Measurements from ENCODE around the gene HABP4.

HABP4 gene

DNA sequence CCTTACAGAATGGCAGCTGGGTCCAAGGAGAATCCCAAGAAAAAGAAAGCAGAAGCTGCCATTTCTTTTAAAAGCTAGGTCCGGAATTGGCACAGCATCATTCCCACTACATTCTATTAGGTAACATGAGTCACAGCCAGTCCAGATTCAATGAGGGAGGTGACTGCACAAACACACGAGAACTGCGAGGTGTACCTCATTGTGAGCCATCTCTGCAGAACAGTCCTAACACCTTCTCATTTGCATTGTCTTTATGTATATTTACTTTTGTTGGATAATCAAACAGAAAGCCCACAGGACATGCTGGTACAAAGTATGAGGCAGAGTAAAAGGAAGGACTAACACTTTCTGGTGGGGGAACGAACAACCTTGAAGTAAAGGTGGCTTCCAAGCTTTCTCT is 14.6 kb upstream of the HABP4 start:
- DNase-seq (ENCODE audit: low read depth), result no peak

DNA sequence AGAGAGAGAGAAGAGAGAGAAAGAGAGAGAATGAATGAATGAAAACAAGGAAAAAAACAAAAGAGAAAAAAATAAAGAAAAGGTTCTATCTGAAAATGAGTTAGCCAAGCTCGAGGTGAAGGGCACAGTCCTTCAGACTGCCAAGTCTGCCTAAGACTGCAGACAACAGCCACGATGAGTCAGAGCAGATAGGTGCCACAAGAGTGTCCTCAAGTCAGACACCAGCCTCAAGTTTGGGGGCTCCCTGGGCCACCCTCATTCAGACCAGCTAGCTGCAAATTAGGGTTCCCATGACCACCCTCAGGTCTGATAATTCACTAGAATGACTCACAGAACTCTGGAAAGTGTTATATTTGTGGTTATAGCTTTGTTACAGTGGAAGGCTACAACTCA is 13.9 kb upstream of the HABP4 start:
- no peak for DNase-seq (ENCODE audit: low read depth)

DNA sequence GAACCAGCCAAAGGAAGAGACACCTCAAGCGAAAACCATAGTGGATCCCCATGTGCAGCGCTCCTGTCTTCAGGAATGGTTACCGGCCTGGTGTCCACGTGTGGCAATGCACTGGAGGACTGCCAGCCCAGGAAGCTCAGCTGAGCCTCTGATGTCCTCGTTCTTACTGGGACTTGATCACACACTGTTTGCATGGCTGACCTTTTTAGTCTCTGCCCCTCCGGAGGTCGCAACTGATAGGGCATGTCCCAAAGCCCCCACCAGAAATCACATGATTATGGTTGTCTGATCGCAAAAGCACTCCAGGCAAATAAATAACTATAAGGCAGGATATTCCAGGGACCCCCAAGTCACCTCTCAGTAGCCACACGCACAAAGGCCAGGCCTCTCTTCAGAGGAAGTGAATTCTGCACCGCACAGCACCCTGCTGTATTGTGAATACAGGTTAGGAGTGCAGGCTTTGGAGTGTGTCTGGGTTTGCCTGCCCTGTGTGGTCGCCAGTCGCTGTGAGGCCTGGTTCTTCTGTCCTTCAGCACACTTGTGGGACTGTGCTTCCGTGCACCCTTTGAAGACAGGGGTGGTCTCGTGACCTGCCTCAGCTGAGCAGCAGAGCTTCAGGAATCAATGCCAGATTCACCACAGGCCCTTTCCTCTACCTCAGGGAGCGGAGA is 13.4 kb upstream of the HABP4 start:
- DNase-seq (ENCODE audit: low read depth), result no peak

DNA sequence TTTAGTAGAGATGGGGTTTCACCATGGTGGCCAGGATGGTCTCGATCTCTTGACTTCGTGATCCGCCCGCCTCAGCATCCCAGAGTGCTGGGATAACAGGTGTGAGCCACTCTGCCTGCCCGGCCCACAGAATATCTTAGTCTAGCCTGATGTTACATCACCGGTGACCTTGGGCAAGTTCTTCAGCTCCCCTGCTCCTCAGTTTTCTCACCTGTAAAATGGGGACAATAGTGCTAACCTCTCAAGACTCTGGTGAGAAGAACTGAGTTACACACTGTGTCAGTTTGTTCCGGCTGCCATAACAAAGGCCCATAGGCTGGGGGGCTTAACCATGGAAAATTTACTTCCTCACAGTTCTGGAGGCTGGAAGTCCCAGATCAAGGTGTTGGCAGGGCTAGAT is 12.5 kb upstream of the HABP4 start:
- no peak for DNase-seq (ENCODE audit: low read depth)

DNA sequence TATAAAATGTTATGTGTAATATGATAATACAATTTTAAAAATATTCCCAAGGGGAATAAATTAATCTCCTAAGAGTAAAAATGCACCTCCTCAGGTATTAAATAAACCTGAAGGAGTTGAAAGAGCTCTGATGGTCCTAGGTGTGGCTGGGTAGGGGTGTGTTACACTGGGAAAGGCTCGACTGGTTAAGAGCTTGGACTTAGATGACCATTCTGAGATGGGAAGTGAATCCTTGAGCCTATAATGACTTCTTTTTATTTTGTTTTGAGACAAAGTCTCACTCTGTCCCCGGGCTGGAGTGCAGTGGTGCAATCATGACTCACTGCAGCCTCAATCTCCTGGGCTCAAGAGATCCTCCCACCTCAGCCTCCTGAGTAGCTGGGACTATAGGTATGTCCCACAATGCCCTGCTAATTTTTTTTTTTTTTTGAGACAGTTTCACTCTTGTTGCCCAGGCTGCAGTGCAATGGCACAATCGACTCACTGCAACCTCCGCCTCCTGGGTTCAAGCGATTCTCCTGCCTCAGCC is 9.2 kb upstream of the HABP4 start:
- DNase-seq (ENCODE audit: low read depth), result no peak

DNA sequence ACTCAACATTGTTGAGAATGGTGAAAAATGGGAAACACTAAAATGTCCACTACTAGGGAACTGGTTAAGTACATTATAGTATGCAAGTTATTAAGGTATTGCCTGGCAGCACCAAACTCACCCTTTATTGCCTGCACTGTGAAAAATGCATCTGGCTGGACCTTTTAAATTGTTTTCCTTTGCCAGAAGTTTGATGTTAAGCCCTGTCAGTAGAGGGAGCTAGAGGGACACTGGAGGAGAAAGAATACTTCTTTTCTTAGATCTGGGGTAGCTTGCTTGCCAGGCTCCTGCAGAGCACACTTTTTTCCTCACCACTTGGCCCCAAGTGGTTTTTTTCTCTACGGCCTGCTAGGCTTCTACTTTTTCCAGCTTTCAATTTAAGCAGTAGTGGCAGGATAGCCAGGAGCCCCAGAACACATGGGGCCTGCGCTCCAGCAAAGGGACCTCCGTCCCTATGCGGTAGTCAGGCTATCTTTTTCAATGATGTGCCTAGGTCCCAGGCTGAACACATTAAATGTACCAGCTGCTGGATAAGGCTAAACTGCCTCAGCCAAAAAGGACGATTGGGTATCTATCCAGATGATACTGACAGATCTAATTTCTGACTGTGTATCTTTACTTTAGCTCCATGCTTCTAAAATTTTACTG is 8.0 kb upstream of the HABP4 start:
- no peak for DNase-seq (ENCODE audit: low read depth)

DNA sequence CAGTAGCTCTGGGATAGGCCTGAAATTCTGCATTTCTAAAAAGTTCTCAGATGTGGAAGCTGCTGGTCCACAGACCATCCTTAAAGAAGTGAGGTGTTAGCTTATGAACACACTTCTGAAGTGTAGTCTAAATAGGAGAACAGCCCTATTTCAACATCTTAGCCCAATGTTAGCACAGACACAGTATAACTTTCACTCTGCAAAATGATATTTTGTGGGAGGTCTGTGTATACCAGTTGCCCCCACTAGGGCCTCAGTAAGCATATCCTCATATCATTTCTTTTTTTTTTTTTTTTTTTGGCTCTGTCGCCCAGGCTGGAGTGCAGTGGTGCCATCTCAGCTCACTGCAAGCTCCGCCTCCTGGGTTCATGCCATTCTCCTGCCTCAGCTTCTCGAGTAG is 7.5 kb upstream of the HABP4 start:
- DNase-seq (ENCODE audit: low read depth), result no peak

DNA sequence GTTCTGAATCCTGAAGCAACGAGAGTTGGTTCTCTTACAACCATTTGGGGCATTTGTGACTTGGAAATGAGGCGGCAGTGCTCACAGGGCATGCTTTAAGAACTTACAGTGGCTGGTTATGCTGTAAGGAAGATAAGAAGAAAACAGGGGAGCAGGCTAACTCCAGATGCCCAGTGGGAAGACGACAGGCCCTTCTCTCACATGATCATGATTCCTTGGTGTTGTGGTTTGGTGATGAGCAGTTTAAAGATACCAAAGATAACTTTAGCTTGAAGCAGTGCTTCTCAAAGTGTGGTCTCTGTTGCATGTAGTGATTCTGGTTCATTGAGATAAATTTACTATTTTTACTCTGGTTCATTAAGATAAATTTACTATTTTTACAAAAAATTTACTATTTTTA is 2.6 kb upstream of the HABP4 start:
- DNase-seq (ENCODE audit: low read depth), result no peak

DNA sequence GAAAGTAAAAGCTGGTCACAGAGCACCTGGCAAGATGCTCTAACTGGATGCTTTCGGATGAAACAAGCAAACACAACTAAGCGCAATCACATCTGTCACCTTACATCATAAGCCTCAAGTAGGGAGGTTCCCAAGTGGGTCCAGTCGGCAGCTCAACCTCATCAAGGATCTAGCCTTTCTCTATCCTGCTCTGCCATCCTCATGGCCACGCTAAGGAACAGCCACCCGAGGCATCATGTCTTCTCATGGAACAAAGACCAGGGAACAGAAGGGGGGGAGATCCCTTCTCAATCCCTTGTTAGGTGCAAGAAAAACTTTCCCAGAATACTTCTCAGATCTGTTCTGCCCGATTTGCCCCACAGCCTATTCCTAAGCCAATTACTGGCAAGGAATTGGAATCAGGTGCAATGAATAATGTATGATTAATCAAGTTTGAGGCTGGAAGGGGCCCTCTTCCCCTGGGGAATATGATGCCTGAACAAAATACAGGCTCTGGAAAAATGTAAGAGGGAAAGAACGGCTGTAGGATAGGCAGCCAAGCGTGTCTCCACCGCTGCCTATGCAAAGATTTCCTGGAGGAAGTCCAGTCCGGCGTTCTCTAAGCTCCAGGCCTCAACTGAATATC is 1.3 kb upstream of the HABP4 start:
- DNase-seq (ENCODE audit: low read depth), result no peak

DNA sequence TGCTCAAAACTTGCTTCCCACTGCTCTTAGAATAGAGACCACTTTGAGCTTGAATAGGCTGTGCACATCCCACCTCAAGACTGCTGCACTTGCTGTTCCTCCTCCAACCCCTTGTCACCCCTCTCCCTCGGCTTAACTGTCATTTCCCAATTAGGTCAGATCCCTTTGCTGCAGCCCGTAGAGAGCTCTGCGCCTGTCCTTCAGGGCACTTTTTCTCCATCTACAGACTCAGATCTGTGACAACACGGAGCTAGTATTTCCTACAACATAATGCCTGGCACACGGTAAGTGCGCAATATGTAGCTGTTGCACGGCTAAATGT is 485 bp upstream of the HABP4 start:
- DNase-seq (ENCODE audit: low read depth), result no peak

DNA sequence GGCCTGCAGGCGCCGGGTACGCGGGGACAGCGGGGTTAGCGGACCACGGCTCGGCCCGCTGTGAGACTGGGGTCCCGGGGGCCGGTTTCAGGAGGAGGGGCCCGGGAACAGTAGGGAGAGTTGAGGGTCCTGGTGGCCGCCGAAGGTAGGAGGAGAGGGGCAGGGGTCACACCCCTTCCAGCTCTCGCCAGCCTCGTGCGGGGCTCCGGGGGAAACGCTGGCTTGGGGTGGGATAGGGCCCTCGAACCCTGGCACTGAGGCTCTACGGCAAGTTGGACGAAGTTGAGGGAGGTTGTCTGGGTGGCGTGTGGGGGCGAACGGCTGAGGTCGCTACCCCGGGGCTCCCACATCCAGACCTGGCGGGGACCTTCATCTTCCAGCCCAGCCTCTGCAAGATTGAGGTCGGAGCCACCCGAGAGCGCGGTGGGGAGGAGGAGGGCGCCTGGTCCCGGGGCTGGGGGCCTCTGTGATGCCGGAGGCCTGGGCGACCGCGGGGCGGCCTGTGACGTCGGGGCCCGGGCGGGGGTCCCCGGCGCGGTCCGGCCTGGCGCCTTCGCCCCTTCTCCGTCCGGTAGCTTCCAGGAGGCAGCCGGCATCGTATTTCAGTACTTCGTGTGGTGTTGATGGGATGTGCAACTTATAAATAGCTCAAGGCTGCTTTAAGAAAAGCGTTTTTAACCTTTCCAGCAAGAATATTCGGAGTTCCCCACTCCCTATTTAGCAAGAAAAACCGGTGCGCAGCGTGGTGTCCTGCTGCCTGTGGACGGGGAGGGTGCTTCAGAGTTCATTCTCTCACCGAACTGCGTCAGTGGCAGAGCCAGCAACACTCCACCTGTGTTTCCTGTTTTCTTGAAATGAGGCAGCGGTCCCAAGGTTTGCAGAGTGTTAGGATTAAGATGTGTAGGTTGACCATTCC is 902 bp downstream of the HABP4 start:
- DNase-seq (ENCODE audit: low read depth), result peak; percentile 19

DNA sequence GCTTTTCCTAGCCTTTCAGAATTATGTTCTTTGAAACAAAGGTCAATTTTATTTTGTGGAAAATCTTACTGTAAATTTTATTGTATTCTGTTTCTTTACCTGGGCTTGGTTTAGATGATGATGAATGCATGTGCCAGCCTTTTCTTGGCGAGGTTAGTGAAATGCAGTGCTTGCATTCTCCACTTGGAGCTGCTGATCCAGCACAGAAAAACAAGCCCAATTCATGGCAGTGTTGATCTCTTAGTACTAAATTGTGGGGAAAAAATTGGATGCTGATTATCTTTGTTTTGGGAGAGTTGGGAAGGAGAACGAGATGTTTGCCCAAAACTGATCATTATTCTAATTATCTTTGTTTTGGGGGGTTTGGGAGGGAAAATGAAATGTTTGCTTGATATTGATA is 3.7 kb downstream of the HABP4 start:
- no peak for DNase-seq (ENCODE audit: low read depth)

DNA sequence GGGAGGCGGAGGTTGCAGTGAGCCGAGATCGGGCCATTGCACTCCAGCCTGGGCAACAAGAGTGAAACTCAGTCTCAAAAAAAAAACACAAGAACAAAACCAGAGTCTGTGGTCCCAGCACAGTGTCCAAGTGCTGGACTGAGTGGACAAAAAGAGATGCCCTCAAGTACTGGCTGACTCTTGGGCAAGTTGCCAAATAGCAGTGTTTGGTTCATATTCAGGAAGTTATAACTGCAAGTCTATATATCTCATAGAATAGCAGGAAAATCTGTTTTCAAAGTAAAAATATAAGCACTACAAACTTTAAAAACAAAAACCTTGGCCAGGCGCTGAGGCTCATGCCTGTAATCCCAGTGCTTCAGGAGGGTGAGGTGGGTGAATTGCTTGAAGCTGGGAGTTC is 7.3 kb downstream of the HABP4 start:
- no peak for DNase-seq (ENCODE audit: low read depth)

DNA sequence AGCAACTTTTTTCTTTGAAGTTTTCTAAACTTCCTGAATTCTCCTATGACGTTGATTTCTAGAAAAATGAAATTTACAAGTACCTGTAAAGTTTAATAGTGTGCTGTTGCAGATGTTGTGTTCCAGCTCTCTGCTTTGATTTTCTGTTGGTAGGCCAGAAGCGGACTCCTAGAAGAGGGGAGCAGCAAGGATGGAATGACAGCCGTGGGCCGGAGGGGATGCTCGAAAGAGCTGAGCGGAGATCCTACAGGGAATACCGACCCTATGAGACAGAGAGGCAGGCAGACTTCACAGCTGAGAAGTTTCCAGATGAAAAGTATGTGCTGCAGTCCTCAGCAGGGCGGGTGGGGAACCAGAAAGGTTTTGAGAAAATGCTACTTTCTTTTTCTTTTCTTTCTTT is 8.3 kb downstream of the HABP4 start:
- no peak for DNase-seq (ENCODE audit: low read depth)

DNA sequence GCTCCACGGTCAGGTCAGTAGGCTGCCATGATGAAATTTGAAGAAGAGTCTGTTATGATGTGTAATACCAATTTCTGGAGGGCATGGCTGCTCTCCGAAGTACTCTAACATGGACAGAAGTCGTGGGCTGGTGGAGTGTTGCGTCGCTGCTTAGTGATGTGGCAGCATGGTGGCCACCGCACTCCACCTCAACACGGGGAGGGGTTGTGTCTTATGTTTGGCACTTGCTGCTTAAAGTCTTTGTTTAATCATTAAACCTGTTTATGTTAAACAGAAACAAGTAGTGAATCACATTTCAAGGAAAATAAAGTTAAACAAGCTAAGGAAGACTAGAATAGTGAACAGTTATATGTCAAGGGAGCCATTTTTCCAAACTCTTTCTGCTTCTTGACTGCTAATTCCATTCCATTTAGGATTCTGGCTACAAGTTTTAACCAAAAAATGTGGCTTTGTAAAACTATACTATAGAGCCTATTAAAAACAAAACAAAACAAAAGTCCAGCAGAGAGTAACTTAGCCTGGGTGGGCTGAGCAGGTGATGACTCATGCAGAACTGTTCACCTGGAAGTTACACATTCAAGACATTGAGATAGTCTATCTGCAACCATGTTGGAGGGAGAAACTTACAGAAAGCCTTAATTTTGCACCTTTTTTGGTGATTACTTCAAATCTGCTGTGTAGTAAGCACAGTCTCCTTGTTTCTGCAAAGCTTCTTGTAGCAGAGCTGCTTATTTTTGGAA is 9.5 kb downstream of the HABP4 start:
- no peak for DNase-seq (ENCODE audit: low read depth)

DNA sequence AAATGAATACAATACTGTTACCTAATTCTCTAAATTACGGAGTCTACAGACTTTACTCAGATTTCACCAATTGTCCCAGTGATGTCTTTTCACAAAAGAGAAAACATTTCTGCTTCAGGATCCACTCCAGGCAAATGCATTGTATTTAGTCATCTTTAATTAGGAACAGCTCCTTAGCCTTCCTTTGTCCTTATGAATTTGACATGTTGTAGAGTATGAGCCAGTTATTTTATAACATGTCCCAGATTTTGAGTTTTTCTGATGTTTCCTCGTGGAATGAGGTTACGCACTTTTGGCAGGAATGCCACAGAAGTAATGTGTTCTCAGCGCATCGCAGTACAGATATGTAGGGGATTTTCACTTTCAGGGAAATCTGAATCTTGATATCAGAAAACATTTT is 10.5 kb downstream of the HABP4 start:
- no peak for DNase-seq (ENCODE audit: low read depth)

DNA sequence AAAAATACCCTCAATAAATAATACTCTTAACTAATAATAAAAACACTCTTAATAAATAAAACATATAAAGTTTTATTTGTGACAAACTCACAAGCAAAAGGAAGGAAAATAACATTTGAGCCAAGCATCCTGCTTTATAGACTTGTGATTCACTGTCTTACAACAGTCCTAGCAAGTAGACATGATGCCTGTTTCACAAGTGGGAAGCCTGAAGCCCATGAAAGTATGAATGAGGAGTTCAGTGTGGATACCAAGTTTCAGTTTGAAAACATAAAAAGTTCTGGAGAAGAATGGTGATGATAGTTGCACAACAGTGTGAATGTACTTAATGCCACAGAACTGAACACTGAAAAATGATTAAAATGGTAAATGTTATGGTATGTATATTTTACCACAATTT is 10.9 kb downstream of the HABP4 start:
- no peak for DNase-seq (ENCODE audit: low read depth)

DNA sequence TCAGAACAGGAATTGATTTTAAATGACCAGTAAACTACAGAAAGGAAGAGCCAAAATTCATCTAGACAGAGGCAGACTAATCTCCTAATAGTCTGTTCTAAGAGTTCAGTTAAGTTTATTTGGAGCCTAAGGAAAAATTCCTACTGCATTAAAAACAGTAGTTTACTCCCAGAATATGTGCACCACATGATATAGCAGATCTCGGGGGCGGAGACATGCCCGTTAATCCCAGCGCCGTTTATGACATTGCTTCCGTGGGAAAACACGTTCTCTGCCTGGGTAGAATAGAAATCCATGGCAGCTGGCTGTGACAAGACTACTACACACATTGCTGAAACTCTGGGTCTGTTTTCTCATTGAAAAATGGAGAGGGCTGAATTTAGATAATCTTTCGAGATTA is 11.4 kb downstream of the HABP4 start:
- DNase-seq (ENCODE audit: low read depth), result no peak

DNA sequence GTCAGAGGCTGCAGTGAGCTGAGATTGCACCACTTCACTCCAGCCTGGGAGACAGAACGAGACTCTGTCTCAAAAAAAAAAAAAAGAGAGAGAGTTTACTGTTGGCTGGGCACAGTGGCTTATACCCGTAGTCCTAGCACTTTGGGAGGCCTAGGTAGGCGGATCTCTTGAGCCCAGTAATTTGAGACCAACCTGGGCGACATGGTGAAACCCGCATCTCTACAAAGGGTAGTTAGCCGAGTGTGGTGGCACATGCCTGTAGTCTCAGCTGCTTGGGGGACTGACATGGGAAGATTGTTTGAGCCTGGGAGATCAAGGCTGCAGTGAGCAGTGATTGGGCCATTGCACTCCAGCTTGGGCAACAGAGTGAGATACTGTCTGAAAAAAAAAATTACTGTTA is 12.6 kb downstream of the HABP4 start:
- no peak for DNase-seq (ENCODE audit: low read depth)

DNA sequence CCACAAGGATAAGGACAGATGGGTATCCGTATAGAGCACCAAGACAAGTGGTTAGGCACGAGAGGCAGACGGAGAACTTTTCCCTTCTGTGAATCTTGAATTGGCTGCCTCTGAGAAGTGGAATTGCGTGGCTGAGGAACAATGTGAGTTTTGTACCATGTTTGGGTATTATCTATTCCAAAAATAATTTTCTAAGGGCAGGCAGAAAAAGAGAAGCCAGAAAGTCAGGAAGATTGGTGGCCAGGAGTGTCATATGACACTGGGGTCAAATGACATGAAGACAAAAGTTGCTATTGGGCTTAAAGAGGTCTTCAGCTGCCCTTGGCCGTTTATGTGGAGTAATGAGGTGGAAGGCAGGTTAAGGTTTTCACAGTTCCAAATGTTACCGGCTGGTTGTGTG is 14.5 kb downstream of the HABP4 start:
- no peak for DNase-seq (ENCODE audit: low read depth)

DNA sequence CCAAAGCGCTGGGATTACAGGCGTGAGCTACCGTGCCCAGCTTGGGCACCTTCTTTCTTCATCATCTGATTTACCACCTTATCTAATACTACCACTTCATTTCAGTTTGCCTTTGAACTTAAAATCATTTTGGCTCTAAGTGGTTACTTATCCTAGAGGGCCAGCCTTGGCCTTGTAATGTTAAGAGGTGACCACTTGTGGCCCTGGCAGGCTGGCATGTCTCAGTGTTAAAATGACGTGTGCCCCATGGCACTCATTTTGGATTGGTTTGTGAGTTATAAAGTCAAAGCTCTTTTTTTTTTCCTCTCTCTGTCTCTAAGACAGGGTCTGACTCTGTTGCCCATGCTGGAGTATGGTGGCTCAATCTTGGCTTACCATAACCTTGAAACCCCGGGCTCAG is 17.8 kb downstream of the HABP4 start:
- no peak for DNase-seq (ENCODE audit: low read depth)

DNA sequence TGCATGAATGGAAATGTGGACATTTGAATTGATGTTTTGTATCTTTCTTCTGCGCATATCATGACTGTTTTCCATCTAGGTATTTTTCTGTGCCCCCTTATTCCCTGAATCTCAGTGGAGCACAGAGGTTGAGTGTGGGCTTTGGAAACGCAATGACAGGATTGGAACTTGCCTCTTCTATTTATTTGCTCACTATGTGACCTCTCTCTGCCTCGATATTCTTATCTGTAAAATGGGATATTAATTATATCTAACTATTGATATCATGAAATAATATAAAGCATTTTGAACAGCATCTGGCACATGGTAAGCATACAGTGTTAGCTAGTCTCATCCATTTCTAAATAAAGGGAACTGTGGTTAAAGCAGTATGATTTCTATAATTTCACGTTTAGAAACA is 26.0 kb downstream of the HABP4 start:
- no peak for DNase-seq (ENCODE audit: low read depth)
